HG02642 (cell line): ENCODE data around the gene OR52E1.
"Not testable (repeated sequence)": the region's sequence is repeated elsewhere in the genome, so short reads cannot be mapped to it uniquely, and the experiment has no call there.

Source experiments
- ATAC-seq: cut with Tn5 transposase; IDR thresholded peaks from one replicate; pipeline ENCODE4 v1.9.1; 2021; ENCODE audit warnings: mild to moderate bottlenecking; ENCODE audit not compliant: unreplicated experiment, poor library complexity

The OR52E1 gene

GRCh38 chr11:5069272-5069671 is at the start of gene OR52E1:
Gene OR52E1 (plus strand): TSS chr11:5069572.
- ATAC-seq, result no peak

DNA sequence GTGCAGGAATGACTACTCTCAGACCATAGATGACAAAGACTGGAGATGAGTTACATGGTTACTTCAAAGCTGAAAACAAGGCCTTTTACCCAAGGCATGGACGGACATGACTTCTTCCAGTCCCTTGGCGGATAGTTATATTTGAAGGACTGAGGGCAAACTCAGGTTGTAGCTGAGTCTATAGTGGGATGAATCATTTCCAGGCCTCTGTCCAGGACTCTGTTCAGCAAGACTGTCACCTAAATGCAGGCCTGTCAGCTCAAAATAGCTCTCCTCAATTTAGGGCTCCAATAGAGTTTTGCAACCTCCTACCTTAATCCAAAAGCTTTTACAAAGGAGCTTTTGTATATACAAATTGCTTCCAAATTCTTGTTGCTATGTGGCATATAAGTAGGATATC is 47.4 kb upstream of the OR52E1 start:
- ATAC-seq, result no peak

GRCh38 chr11:5036669-5037068 is 32.7 kb upstream of the OR52E1 start:
- no peak for ATAC-seq

DNA sequence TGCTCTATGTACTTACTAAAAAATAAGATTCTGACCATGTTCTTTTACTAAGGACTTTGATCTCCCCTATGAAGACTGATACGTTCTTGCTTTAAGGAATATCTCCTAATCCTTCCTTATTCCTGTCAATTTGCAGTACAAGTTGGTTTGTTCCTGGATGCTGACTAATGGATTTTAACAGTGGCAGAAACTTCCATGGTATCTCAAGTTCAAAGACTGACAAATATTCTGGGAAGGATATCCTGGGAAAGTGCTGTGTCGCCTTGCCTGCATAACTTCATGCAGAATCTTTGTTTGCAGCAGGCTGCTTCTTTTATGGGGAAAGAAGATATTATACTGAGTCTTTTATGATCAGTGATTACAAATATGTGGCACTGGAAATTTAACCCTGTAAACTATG is 31.4 kb upstream of the OR52E1 start:
- ATAC-seq, result no peak

DNA sequence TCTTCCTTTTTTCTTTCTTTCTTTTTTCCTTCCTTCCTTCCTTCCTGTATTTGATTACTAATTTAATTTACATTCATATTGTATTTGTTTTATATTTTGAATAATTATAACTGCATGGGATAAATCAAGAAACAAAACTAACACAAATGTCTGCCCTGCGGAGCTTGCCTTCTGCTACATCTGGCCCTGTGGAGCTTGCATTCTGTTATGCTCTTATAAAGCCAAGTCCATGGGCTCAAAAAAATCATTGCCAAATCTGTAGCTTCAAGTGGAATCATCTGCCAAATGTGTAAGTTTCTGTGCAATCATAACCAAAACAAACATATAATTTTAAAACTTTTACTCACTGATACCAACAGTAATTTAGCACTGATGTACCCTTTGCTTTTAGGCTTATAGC is 31.0 kb upstream of the OR52E1 start:
- no peak for ATAC-seq

DNA sequence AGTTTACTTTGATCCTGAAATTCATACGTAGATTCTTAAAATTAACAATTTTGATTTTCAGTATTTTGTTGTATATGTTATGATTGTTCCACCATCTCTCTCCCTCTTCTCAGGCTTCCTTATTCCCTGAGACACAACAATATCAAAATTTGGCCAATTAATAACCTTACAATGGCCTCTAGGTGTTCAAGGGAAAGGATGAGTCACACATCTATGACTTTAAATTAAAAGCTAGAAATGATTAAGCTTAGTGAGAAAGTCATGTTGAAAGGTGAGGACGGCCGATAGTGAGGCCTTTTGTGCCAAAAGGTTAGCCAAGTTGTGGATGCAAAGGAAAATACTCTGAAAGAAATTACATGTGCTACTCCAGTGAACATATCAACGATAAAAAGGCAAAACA is 28.5 kb upstream of the OR52E1 start:
- no peak for ATAC-seq

GRCh38 chr11:5042091-5042490 is 27.3 kb upstream of the OR52E1 start:
- no peak for ATAC-seq

GRCh38 chr11:5043380-5043779 is 26.0 kb upstream of the OR52E1 start:
- no peak for ATAC-seq

GRCh38 chr11:5046226-5046625 is 23.1 kb upstream of the OR52E1 start, which contains the start of gene OR52J3:
Gene OR52J3 (plus strand): TSS chr11:5046526. CDS start chr11:5046526, 0 bp downstream.
- no peak for ATAC-seq

DNA sequence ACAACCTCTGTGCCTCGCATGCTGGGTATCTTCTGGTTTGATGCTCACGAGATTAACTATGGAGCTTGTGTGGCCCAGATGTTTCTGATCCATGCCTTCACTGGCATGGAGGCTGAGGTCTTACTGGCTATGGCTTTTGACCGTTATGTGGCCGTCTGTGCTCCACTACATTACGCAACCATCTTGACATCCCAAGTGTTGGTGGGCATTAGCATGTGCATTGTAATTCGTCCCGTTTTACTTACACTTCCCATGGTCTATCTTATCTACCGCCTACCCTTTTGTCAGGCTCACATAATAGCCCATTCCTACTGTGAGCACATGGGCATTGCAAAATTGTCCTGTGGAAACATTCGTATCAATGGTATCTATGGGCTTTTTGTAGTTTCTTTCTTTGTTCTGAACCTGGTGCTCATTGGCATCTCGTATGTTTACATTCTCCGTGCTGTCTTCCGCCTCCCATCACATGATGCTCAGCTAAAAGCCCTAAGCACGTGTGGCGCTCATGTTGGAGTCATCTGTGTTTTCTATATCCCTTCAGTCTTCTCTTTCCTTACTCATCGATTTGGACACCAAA is 22.5 kb upstream of the OR52E1 start:
- ATAC-seq, result no peak

- not testable (repeated sequence) for ATAC-seq
Observed at GRCh38 chr11:5058679-5059078, 10.7 kb upstream of the OR52E1 start.

- ATAC-seq, result no peak
Observed at GRCh38 chr11:5059391-5059790, 10.0 kb upstream of the OR52E1 start, which contains the start of gene OR52E2. Gene OR52E2 (minus strand): TSS chr11:5059627. CDS start chr11:5059627, 0 bp downstream.

GRCh38 chr11:5065027-5065426 is 4.3 kb upstream of the OR52E1 start:
- ATAC-seq, result no peak

- no peak for ATAC-seq
Observed at GRCh38 chr11:5071799-5072198, 2.4 kb downstream of the OR52E1 start.

DNA sequence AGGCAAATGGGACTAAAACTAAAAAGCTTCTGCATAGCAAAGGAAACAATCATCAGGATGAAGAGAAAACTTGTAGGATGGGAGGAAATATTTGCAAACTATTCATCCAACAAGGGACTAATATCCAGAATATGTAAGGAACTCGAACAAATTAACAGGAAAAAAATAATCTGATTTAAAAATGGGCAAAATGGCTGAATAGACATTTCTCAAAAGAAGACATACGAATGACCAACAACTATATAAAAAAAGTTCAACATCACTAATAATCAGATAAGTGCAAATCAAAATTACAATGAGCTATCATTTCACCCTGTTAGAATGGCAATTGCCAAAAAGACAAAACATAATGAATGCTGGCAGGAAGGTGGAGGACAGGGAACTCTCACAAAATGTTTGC is 12.0 kb downstream of the OR52E1 start:
- ATAC-seq, result no peak

- no peak for ATAC-seq
Observed at GRCh38 chr11:5083602-5084001, 14.2 kb downstream of the OR52E1 start.

- no peak for ATAC-seq
Observed at GRCh38 chr11:5088556-5088955, 19.2 kb downstream of the OR52E1 start.

GRCh38 chr11:5090668-5091067 is 21.3 kb downstream of the OR52E1 start:
- no peak for ATAC-seq

DNA sequence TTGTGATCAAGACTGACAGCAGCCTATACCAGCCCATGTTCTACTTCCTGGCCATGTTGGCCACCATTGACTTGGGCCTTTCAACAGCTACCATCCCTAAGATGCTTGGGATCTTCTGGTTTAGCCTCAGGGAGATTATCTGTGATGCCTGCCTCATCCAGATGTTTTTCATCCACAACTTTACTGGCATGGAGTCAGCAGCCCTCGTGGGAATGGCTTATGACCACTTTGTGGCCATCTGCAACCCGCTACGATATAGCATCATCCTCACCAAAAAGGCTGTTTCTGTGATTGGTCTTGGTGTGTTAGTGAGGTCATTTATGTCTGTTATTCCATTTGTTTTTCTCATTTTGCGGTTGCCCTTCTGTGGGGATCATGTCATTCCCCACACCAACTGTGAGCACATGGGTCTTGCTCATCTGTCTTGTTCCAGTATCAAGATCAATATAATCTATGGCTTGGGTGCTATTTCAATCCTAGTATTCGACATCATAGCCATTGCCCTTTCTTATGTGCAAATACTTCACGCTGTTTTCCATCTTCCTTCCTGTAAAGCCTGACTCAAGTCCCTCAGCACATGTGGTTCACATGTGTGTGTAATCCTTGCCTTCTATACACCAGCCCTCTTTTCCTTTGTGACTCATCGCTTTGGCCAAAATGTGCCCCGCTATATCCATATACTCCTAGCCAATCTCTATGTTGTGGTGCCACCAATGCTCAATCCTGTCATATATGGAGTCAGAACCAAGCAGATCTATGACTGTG is 23.6 kb downstream of the OR52E1 start:
- no peak for ATAC-seq

- ATAC-seq, result no peak
Observed at GRCh38 chr11:5096011-5096410, 26.6 kb downstream of the OR52E1 start.

- no peak for ATAC-seq
Observed at GRCh38 chr11:5102246-5102645, 32.9 kb downstream of the OR52E1 start.

DNA sequence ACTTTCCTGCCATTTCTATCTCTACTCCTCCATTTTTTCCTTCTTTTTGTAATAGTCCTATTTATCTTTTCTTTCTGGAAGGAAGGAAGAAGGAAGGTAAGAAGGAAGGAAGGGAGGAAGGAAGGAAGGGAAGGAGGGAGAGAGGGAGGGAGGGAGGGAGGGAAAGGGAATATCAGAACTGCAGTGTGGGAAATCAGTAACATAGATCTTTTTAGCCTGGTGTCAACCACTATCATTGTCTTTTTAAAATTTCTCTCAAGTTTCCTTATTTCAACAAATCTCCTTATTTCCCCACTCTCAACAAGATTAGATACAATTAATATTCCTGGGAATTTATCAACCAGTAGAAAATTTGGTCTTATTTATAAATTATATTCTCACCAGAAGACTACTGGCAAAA is 33.7 kb downstream of the OR52E1 start:
- no peak for ATAC-seq
